ENCODE data around the gene C10orf67.

GRCh38 chr10:23275355-23275754 is 69.2 kb downstream of the C10orf67 start:
- TF ChIP-seq EZH2 (IDR thresholded peaks at IDR 0.05; ENCODE audit: insufficient read depth, poor library complexity, severe bottlenecking) (no peak), EZH2phosphoT487 (IDR thresholded peaks at IDR 0.05; ENCODE audit: insufficient read depth, low read depth) (no peak)
